IPS-18c (cell line): ENCODE data around the gene VWC2L.

Source experiments
- H3K4me3 ChIP-seq: 2 replicates; pipeline ENCODE4 v1.7.0; 2013; ENCODE audit warnings: low read depth, mild to moderate bottlenecking, low read length, moderate library complexity; ENCODE audit not compliant: insufficient read depth
- H3K9me3 ChIP-seq: one replicate; pipeline ENCODE4 v1.6.1; 2013; ENCODE audit warnings: mild to moderate bottlenecking, low read length, moderate library complexity; ENCODE audit not compliant: control insufficient read depth, insufficient read depth

VWC2L gene

GRCh38 chr2:214504599-214505376 lies 93.9 kb downstream of the VWC2L start:
- no peak overlapping the region for H3K4me3 ChIP-seq

GRCh38 chr2:214507032-214507431 lies 96.2 kb downstream of the VWC2L start:
- no peaks in the 10 kb centered on the region for H3K9me3 ChIP-seq

More at GRCh38 chr2:214504599-214505376, 93.9 kb downstream of the VWC2L start:
- H3K9me3 ChIP-seq = no peaks in the 10 kb centered on the region

DNA sequence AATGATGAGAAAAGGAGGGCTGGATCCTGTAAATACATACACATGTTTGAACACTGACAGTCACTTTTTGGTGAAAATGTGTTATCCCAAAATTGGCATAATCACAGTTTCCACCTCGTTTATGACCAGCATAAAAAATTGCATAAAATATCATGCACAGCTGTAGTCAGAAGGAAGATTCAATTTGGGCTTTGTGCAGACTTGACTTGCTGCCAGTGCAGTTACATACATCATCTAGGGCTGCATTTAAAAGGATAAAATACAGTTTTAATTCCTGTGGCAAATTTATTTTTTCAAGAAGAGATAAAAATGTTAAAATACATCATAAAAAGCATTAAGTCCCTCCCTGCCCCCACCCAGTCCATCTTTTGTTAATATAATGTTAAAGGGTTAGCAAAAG lies 103.8 kb downstream of the VWC2L start:
- Histone ChIP-seq H3K9me3 (no peaks in the 10 kb centered on the region), H3K4me3 (no peak overlapping the region)

More at GRCh38 chr2:214507032-214507431, 96.2 kb downstream of the VWC2L start:
- no peak overlapping the region for H3K4me3 ChIP-seq

- Histone ChIP-seq H3K9me3 (no peaks in the 10 kb centered on the region), H3K4me3 (no peak overlapping the region)
Measured at GRCh38 chr2:214515111-214515510, 104.3 kb downstream of the VWC2L start.

DNA sequence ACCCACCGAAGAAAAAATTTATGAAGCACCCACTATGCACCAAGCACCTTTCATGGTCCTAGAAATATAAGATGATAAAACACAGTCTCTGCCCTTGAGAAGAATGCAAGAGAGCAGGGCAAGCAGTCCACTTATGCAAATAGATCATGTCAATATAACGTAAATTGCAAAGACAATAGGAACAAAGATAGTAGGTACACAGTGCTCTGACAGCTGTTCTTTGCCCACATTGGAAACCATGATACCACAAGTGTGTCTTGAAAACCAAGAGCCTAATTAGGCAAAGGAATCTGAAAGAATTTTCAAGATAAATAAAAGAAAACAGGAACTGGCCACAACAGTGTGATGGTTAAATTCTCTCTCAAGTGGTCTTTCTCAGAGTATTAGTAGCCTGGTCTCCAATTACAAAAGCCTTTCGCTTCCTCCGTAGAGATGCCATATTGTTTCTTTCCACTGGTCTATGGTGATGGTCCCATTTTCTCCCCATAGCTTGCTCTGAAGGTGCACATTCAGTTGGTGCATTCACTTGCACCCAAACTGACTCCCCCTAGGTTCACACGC lies 108.5 kb downstream of the VWC2L start:
- Histone ChIP-seq H3K9me3 (no peaks in the 10 kb centered on the region), H3K4me3 (no peak overlapping the region)

GRCh38 chr2:214529021-214529420 lies 118.2 kb downstream of the VWC2L start:
- Histone ChIP-seq H3K4me3 (no peak overlapping the region), H3K9me3 (no peaks in the 10 kb centered on the region)

DNA sequence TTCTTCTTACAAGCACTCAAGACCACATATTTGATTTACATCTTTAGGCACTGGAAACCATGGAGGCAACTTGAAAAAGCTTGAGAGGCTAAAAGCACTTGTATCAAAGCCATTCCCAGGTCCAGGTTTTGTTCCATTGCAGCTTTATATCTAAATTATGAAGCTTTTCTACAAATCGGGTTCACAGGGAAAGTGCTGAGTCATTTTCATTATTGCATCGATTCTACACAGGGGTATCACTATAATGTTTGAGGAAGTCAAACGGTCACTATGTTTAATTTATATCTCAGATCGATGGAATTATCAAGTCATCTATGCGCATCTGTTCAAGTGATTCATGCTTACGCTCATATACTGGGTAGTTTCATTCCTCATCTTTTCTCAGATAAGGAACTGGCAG lies 118.7 kb downstream of the VWC2L start:
- H3K9me3 ChIP-seq = no peaks in the 10 kb centered on the region
- no peak overlapping the region for H3K4me3 ChIP-seq

DNA sequence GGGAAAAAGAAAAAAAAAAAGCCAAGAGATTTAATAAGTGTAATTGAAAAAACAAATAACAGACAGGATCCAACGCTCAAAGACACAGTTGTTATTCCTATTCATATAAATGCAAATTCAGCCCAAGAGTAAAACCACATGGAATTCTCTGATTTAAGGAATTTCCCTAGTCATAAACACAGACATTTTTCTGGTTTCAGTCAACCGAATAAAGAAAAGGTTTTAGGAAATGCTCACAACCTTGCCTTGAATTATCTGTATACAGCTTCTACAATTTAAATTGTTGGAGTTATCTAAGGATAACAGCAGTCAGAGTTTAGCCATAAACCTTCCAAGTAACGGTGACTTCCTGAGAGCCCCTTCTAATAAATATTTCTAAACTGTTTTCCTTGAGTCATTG lies 122.7 kb downstream of the VWC2L start:
- Histone ChIP-seq H3K9me3 (no peaks in the 10 kb centered on the region), H3K4me3 (no peak overlapping the region)

DNA sequence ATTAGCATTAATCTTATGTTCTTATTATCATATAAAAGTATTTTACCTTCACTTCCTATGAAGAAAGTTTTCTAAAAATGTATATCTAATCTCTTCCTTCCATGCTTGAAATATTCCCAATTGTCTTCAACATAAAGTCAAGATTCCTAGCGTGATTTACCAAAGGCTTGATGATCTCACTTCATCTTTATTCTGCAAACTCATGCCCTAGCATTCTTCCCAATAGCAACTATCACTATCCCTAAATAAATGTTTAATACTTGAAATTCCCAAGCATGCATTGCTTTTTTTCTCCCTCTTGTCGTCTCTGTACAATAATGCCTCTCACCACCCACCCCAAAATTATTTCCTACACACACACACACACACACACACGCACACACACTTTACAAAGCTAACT lies 125.8 kb downstream of the VWC2L start:
- Histone ChIP-seq H3K9me3 (no peaks in the 10 kb centered on the region), H3K4me3 (no peak overlapping the region)

GRCh38 chr2:214537929-214538328 lies 127.1 kb downstream of the VWC2L start:
- H3K9me3 ChIP-seq = no peaks in the 10 kb centered on the region
- no peak overlapping the region for H3K4me3 ChIP-seq

GRCh38 chr2:214542295-214542694 lies 131.4 kb downstream of the VWC2L start:
- H3K9me3 ChIP-seq = no peaks in the 10 kb centered on the region

DNA sequence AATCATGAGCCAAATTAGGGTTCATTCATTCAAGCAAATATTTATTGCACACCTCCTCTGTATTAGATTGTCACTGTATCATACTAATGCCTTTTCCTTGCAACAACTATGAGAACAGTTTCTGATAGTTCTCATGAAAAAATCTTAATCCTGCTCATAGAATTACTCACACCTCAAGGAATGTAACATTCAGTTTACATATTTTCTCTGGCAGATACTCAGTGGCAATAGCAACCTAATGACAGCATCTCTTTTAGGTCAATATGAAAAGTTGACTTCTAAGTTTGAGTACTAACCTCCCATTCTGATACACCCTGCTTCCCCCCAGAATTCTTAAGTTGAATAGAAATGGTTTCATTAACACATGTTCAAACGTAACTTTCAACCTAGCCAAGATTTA lies 132.0 kb downstream of the VWC2L start:
- no peaks in the 10 kb centered on the region for H3K9me3 ChIP-seq
- no peak overlapping the region for H3K4me3 ChIP-seq

More at GRCh38 chr2:214542295-214542694, 131.4 kb downstream of the VWC2L start:
- H3K4me3 ChIP-seq = no peak overlapping the region

- Histone ChIP-seq H3K4me3 (no peak overlapping the region), H3K9me3 (no peaks in the 10 kb centered on the region)
Measured at GRCh38 chr2:214543386-214543955, 132.6 kb downstream of the VWC2L start.

- H3K9me3 ChIP-seq = no peaks in the 10 kb centered on the region
- no peak overlapping the region for H3K4me3 ChIP-seq
Measured at GRCh38 chr2:214545898-214546542, 135.2 kb downstream of the VWC2L start.

DNA sequence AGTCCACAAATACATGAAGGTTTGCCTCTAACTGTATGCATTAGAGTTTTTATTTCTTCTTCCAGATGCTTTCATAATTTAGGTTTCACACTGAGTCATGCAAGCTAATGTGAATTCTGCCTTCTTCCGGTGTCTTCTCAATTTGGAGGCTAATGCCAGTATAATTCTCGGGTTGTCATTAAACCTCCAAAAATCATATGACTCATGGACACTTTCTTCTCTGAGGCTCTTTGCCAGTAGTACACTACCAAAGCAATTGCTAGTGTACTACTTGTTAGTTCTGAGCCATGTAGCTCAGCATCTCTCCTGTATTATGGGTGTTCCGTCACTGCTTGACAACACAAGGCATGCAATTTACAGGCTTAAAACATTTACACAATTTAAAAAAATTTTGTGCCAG lies 137.1 kb downstream of the VWC2L start:
- H3K9me3 ChIP-seq = peaks cover under 1% of the 10 kb centered on the region
- H3K4me3 ChIP-seq = no peak overlapping the region

- Histone ChIP-seq H3K9me3 (peaks cover 2% of the 10 kb centered on the region), H3K4me3 (no peak overlapping the region)
Measured at GRCh38 chr2:214549946-214550345, 139.1 kb downstream of the VWC2L start.

GRCh38 chr2:214550786-214551185 lies 139.9 kb downstream of the VWC2L start:
- H3K4me3 ChIP-seq = no peak overlapping the region
- H3K9me3 ChIP-seq = peaks cover 2% of the 10 kb centered on the region

- no peak overlapping the region for H3K4me3 ChIP-seq
- H3K9me3 ChIP-seq = peaks cover 4% of the 10 kb centered on the region
Measured at GRCh38 chr2:214557884-214558283, 147.0 kb downstream of the VWC2L start.
